Endothelial cell of umbilical vein (primary cell): ENCODE measurements around the gene SYT8. TPM values are rescaled to one million over a fixed set of nuclear protein-coding genes. Genes with fewer than 3 reads are reported as not detected.

Source experiments
- BruUV-seq: library from RNA; stranded (reverse); fragments of 400-500 nt; replicated peaks from 2 replicates; lab custom pipeline; 2021; lab: Mats Ljungman, UMichigan
- CTCF ChIA-PET: fragments of 300-600, 350-600 bp; sonication (Branson Sonifier 250); formaldehyde crosslinking; loops from one replicate; lab custom pipeline; 2021; ENCODE audit warnings: antibody characterized with exemption, inconsistent platforms; lab: Charles Lee
- POLR2A ChIA-PET: fragments of 300-600, 350-600 bp; sonication (Branson Sonifier 250); formaldehyde crosslinking; loops from one replicate; lab custom pipeline; 2021; ENCODE audit warnings: antibody characterized with exemption, inconsistent platforms; lab: Charles Lee
- DNase-seq: peaks from one replicate; pipeline ENCODE4 v3.0.0-alpha.2; 2011; ENCODE audit warnings: low read depth, low spot score
- FAIRE-seq: peaks from 2 replicates; lab custom pipeline; 2011; peaks lifted over from hg19 to GRCh38; lab: Jason Lieb, UNC
- H2AFZ ChIP-seq: 2 replicates; pipeline ENCODE4 v1.6.0; 2012; ENCODE audit warnings: low read depth, low read length, control low read depth, inconsistent platforms
- H3K27ac ChIP-seq: 2 replicates; pipeline ENCODE4 v1.5.1; 2011; ENCODE audit warnings: low read depth, mild to moderate bottlenecking, control low read depth, low read length, moderate library complexity; ENCODE audit not compliant: insufficient read depth
- H3K27me3 ChIP-seq, 2 experiments: 2 replicates each; pipeline versions ENCODE4 v1.6.0 to v1.6.1; 2011; ENCODE audit warnings: low read length in 2 of 2, mixed read lengths in 1 of 2; ENCODE audit not compliant: control insufficient read depth in 2 of 2, insufficient read depth in 2 of 2
- H3K36me3 ChIP-seq, 2 experiments: 2 replicates in 1 of 2; 3 replicates in 1 of 2; pipeline ENCODE4 v1.5.1; 2011; ENCODE audit warnings: low read length in 2 of 2, mild to moderate bottlenecking in 1 of 2, moderate library complexity in 1 of 2; ENCODE audit not compliant: control insufficient read depth in 2 of 2, insufficient read depth in 2 of 2; ENCODE audit errors: extremely low read depth in 1 of 2
- H3K4me1 ChIP-seq: 3 replicates; pipeline ENCODE4 v1.5.1; 2011; ENCODE audit warnings: mild to moderate bottlenecking, low read length; ENCODE audit not compliant: control insufficient read depth, insufficient read depth; ENCODE audit errors: extremely low read depth
- H3K4me2 ChIP-seq: 2 replicates; pipeline ENCODE4 v1.6.1; 2011; ENCODE audit warnings: low read length, control low read depth, mixed read lengths; ENCODE audit not compliant: insufficient read depth
- H3K4me3 ChIP-seq, 3 experiments: fragments of 200-600 bp in 1 of 3; sonication (generic), shearing (Covaris generic) in 1 of 3; replicated peaks in 1 of 3; 2 replicates each; pipeline ENCODE4 v1.5.1; 2011 to 2016; ENCODE audit warnings: control low read depth in 3 of 3, low read length in 3 of 3, mild to moderate bottlenecking in 2 of 3, inconsistent platforms in 1 of 3, low read depth in 1 of 3, moderate library complexity in 1 of 3; ENCODE audit not compliant: insufficient read depth in 1 of 3
- H3K79me2 ChIP-seq: 2 replicates; pipeline ENCODE4 v1.6.0; 2012; ENCODE audit warnings: low read length, inconsistent platforms; ENCODE audit not compliant: control insufficient read depth, insufficient read depth
- H3K9ac ChIP-seq: replicated peaks from 2 replicates; pipeline ENCODE3; 2011; ENCODE audit warnings: low read length, control low read depth; ENCODE audit not compliant: insufficient read depth; ENCODE audit errors: extremely low read depth
- H3K9me1 ChIP-seq: replicated peaks from 3 replicates; pipeline ENCODE4 v1.6.0; 2011; ENCODE audit warnings: mild to moderate bottlenecking, low read length; ENCODE audit not compliant: control insufficient read depth, insufficient read depth; ENCODE audit errors: extremely low read depth
- H3K9me3 ChIP-seq: replicated peaks from 2 replicates; pipeline ENCODE4 v1.5.1; 2012; ENCODE audit warnings: low read length, inconsistent platforms; ENCODE audit not compliant: control insufficient read depth, insufficient read depth
- H4K20me1 ChIP-seq: replicated peaks from 2 replicates; pipeline ENCODE3; 2011; ENCODE audit warnings: mild to moderate bottlenecking, low read length; ENCODE audit not compliant: control insufficient read depth, insufficient read depth; ENCODE audit errors: extremely low read depth
- EZH2 ChIP-seq: IDR thresholded peaks from 2 replicates; pipeline ENCODE4 v1.6.1; 2012; ENCODE audit warnings: borderline replicate concordance, low read depth, mild to moderate bottlenecking, moderate library complexity, low read length, inconsistent platforms; ENCODE audit not compliant: severe bottlenecking
- FOS ChIP-seq: IDR thresholded peaks from 2 replicates; pipeline ENCODE4 v1.6.1; 2011; ENCODE audit warnings: mild to moderate bottlenecking, low read length, moderate library complexity, borderline replicate concordance; ENCODE audit not compliant: insufficient read depth
- GATA2 ChIP-seq: IDR thresholded peaks from 2 replicates; pipeline ENCODE4 v1.7.0; 2011; ENCODE audit warnings: low read depth, mild to moderate bottlenecking, moderate library complexity, mixed read lengths, low read length; ENCODE audit not compliant: insufficient read length, insufficient read depth
- JUN ChIP-seq: IDR thresholded peaks from 2 replicates; pipeline ENCODE4 v1.6.1; 2011; ENCODE audit warnings: borderline replicate concordance, low read depth; ENCODE audit not compliant: insufficient read length, insufficient read depth
- MAX ChIP-seq: IDR thresholded peaks from 2 replicates; pipeline ENCODE4 v1.6.1; 2011; ENCODE audit not compliant: insufficient read depth, insufficient read length
- MYC ChIP-seq: IDR thresholded peaks from one replicate; pipeline ENCODE4 v1.6.1; 2011; ENCODE audit warnings: mild to moderate bottlenecking, low read depth, low read length
- POLR2A ChIP-seq: IDR thresholded peaks from 2 replicates; pipeline ENCODE4 v1.6.1; 2012; ENCODE audit warnings: low read depth, mild to moderate bottlenecking, control low read depth, low read length
- POLR2AphosphoS5 ChIP-seq: IDR thresholded peaks from 2 replicates; pipeline ENCODE4 v1.6.1; 2012; ENCODE audit warnings: low read depth, mild to moderate bottlenecking, control low read depth, low read length, moderate library complexity; ENCODE audit not compliant: insufficient read depth
- dilution Hi-C: fragments of 300-500 bp; cut with MboI; formaldehyde crosslinking; loops from one replicate; pipeline ENCODE4 v1.15.0; 2019; ENCODE audit warnings: low sequenced_read_pairs; ENCODE audit not compliant: extremely low pct_ligation_motif_present
- intact Hi-C: fragments of 100-400 bp; cut with micrococcal nuclease; formaldehyde crosslinking; loops from one replicate; pipeline ENCODE4 v1.10.0; 2022
- polyA plus RNA-seq, 4 experiments: library from polyadenylated mRNA; depleted of rRNA in 3 of 4; stranded (reverse) in 3 of 4; unstranded in 1 of 4; fragments of >200 nt; gene quantifications; 2 replicates each; pipeline versions ENCODE4 v1.2.1 to v1.2.3, GENCODE V29; 2011 to 2012; ENCODE audit warnings: missing spikeins in 1 of 4
- total RNA-seq: library from RNA; stranded (reverse); gene quantifications from 2 replicates; pipeline ENCODE4 v1.2.3, GENCODE V29; 2021
- TF ChIP-seq, protein P1 (sequence below), 2 donors: IDR thresholded peaks; 1 replicate in 1 of 2; 2 replicates in 1 of 2; pipeline ENCODE4 v1.5.1; 2011; ENCODE audit warnings: low read length in 2 of 2, mild to moderate bottlenecking in 2 of 2, moderate library complexity in 2 of 2, control low read depth in 1 of 2, inconsistent platforms in 1 of 2, low read depth in 1 of 2; ENCODE audit not compliant: insufficient read depth in 1 of 2; ENCODE audit errors: extremely low read depth in 1 of 2

The SYT8 gene
- total and polyA plus RNA-seq, 2 donors (not counting 3 experiments of a cell fraction or from before 2014, with no cell fraction given) = not detected

DNA sequence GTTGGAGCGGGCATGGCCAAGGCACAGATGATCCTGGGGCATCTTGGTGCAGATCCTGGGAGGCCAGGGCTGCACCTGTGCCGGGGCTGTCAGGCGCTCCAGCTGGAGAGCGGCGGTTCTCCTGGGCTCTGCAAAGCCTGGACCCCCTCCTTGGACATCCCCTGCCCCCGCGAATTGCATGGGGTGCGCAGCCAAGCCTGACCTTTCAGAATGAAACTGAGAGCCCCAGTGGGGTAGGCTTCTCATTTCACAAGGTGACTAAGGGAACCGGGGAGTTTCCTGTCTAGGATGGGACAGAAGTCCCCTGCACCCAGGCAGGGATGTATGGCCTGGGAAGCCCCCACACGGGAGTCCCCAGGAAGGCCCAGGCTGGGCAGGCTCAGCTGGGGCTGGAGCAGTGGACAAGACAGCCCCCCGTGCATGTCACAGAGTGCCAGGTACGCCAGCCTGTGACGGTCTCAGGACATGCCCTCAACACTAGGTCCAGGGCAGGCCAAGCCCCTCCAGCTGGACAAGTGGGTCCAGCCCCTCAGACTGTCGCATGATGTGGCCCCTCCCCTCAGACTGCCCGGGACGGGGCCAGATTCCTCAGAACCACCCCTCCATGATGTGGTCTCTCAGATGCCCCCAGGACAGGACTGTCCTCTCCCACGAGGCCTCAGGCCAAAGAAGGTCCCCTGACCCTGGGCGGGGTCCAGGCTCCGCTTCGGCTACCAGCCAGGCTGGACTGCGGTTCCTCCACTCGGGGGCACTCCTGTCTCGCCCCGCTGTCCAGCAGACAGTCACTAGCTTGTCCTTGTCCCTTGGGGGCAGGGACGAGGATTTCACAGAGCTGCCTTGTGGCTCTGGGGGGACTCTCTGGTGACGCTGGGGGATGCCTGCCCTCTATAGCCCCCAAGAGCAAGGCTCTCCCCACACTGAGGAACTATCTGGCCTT lies 20.4 kb downstream of the SYT8 start:
- no TSS peak for BruUV-seq
- Histone ChIP-seq H3K4me1 (no peaks in the 10 kb centered on the region), H3K9me1 (no peaks in the 10 kb centered on the region), H3K9me3 (no peaks in the 10 kb centered on the region), H2AFZ (no peak overlapping the region), H3K9ac (no peak overlapping the region), H3K4me3 (no peak overlapping the region), H3K79me2 (no peaks in the 10 kb centered on the region), H4K20me1 (no peaks in the 10 kb centered on the region), H3K27me3 (no peaks in the 10 kb centered on the region), H3K36me3 (no peaks in the 10 kb centered on the region), H3K4me2 (no peak overlapping the region), H3K27ac (no peak overlapping the region)
- DNase-seq (no peak), FAIRE-seq (no peak)
- intact Hi-C loops (no loop called here), dilution Hi-C loops (no loop called here)
- CTCF ChIA-PET = interaction anchor here (1.9 kb wide), 1 partner anchor 27 kb away, joined by 5 read pairs; no protein-coding TSS in a partner anchor
- TF ChIP-seq FOS (no peak), MYC (no peak), MAX (no peak), EZH2 (no peak), POLR2A (no peak), GATA2 (no peak)
- POLR2A ChIA-PET = no interaction called here

DNA sequence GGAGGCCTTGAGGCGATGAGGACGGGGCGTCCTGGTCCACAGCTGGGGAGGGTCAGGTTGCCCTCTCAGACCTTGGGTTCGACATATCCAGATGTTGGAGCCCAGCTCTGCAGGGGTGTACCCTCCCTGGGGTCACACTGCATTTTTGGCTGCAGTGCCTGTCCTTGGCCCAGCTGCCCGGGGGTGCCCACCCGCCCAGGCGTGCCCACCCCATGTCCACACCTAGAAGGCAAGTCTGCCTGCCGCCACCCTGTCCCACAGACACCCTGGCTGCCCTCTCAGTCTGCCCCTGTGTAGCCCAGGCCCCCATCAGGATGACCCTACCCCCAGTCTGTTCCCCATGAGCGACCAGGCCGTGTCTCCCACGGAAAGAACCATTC lies 21.1 kb downstream of the SYT8 start:
- dilution Hi-C loops = no loop called here
- Histone ChIP-seq H3K27ac (no peak overlapping the region), H3K4me2 (no peak overlapping the region), H3K4me1 (no peaks in the 10 kb centered on the region), H3K36me3 (no peaks in the 10 kb centered on the region), H3K4me3 (no peak overlapping the region), H3K9me1 (no peaks in the 10 kb centered on the region), H3K27me3 (no peaks in the 10 kb centered on the region), H2AFZ (no peak overlapping the region), H3K9ac (no peak overlapping the region), H3K79me2 (no peaks in the 10 kb centered on the region), H3K9me3 (no peaks in the 10 kb centered on the region), H4K20me1 (no peaks in the 10 kb centered on the region)
- TF ChIP-seq MAX (no peak), EZH2 (no peak), POLR2A (no peak), FOS (no peak), MYC (no peak), GATA2 (no peak), JUN (no peak), POLR2AphosphoS5 (no peak)
- TF ChIP-seq, protein P1, sequence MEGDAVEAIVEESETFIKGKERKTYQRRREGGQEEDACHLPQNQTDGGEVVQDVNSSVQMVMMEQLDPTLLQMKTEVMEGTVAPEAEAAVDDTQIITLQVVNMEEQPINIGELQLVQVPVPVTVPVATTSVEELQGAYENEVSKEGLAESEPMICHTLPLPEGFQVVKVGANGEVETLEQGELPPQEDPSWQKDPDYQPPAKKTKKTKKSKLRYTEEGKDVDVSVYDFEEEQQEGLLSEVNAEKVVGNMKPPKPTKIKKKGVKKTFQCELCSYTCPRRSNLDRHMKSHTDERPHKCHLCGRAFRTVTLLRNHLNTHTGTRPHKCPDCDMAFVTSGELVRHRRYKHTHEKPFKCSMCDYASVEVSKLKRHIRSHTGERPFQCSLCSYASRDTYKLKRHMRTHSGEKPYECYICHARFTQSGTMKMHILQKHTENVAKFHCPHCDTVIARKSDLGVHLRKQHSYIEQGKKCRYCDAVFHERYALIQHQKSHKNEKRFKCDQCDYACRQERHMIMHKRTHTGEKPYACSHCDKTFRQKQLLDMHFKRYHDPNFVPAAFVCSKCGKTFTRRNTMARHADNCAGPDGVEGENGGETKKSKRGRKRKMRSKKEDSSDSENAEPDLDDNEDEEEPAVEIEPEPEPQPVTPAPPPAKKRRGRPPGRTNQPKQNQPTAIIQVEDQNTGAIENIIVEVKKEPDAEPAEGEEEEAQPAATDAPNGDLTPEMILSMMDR (IDR thresholded peaks at IDR 0.05; ENCODE audit: extremely low read depth in 1 of 2, insufficient read depth in 1 of 2, low read depth in 1 of 2, low read length in 2 of 2) = no peak
- no TSS peak for BruUV-seq
- POLR2A ChIA-PET = no interaction called here
- no peak for DNase-seq
- intact Hi-C loops = no loop called here
- no peak for FAIRE-seq
- CTCF ChIA-PET = interaction anchor here (1.0 to 1.9 kb wide), 2 partner anchors 27 to 162 kb away, joined by 3 to 5 read pairs; no protein-coding TSS in a partner anchor
